Loucy (cell line): ENCODE measurements around the gene CTDSPL.

Experiments
- H2AFZ ChIP-seq: fragments of 200-600 bp; sonication (generic); 2 replicates; pipeline ENCODE4 v1.6.0; 2016; ENCODE audit warnings: antibody characterized with exemption, mild to moderate bottlenecking, low read length, moderate library complexity
- H3F3A ChIP-seq: fragments of 200-600 bp; 2 replicates; pipeline ENCODE4 v1.6.0; 2016; ENCODE audit warnings: antibody characterized with exemption, low read depth, mild to moderate bottlenecking
- H3K27me3 ChIP-seq: fragments of 200-600 bp; sonication (generic); 2 replicates; pipeline ENCODE4 v1.6.1; 2014; ENCODE audit warnings: low read length, mild to moderate bottlenecking; ENCODE audit not compliant: insufficient read depth, poor library complexity, severe bottlenecking
- H3K36me3 ChIP-seq: fragments of 200-600 bp; sonication (generic); 2 replicates; pipeline ENCODE4 v1.6.1; 2016; ENCODE audit warnings: low read length; ENCODE audit not compliant: insufficient read depth
- H3K4me1 ChIP-seq: fragments of 200-600 bp; sonication (generic); 2 replicates; pipeline ENCODE4 v1.5.1; 2014; ENCODE audit warnings: low read length, mild to moderate bottlenecking; ENCODE audit not compliant: insufficient read depth, poor library complexity, severe bottlenecking
- H3K4me2 ChIP-seq: fragments of 200-600 bp; sonication (generic); 2 replicates; pipeline ENCODE4 v1.6.0; 2014; ENCODE audit warnings: antibody characterized with exemption, low read length, low read depth, mild to moderate bottlenecking; ENCODE audit not compliant: poor library complexity, severe bottlenecking
- H3K4me3 ChIP-seq: fragments of 200-600 bp; sonication (generic); 2 replicates; pipeline ENCODE4 v1.5.1; 2014; ENCODE audit warnings: low read length, mild to moderate bottlenecking, mixed read lengths; ENCODE audit not compliant: poor library complexity, severe bottlenecking
- H3K79me2 ChIP-seq: fragments of 200-600 bp; sonication (generic); 2 replicates; pipeline ENCODE4 v1.6.1; 2014; ENCODE audit warnings: low read length; ENCODE audit not compliant: insufficient read depth
- H3K9ac ChIP-seq: fragments of 200-600 bp; sonication (generic); 2 replicates; pipeline ENCODE4 v1.6.0; 2014; ENCODE audit warnings: mild to moderate bottlenecking, low read depth, low read length, moderate library complexity; ENCODE audit not compliant: poor library complexity, severe bottlenecking
- H3K9me2 ChIP-seq: fragments of 200-600 bp; sonication (generic); replicated peaks from 2 replicates; pipeline ENCODE4 v1.6.1; 2016; ENCODE audit warnings: low read depth, low read length, mixed read lengths
- H3K9me3 ChIP-seq: fragments of 200-600 bp; sonication (generic); 2 replicates; pipeline ENCODE4 v1.6.1; 2014; ENCODE audit warnings: mild to moderate bottlenecking, antibody characterized with exemption, low read length, low read depth; ENCODE audit not compliant: insufficient read depth
- H4K20me1 ChIP-seq: fragments of 200-600 bp; sonication (generic); 2 replicates; pipeline ENCODE4 v1.6.0; 2014; ENCODE audit warnings: antibody characterized with exemption, low read length, mild to moderate bottlenecking; ENCODE audit not compliant: insufficient read depth, poor library complexity, severe bottlenecking
- CTCF ChIP-seq: fragments of 200-600 bp; sonication (generic); conservative IDR thresholded peaks from 2 replicates; pipeline ENCODE4 v1.5.1; 2014; ENCODE audit warnings: mild to moderate bottlenecking, antibody characterized with exemption, low read length
- EZH2phosphoT487 ChIP-seq: fragments of 200-600 bp; IDR thresholded peaks from 2 replicates; pipeline ENCODE4 v1.6.1; 2018; ENCODE audit warnings: antibody characterized with exemption, mild to moderate bottlenecking, moderate library complexity, borderline replicate concordance

Gene CTDSPL

GRCh38 chr3:38029400-38030125 lies 167.9 kb downstream of the CTDSPL start, which contains the start of gene PLCD1:
PLCD1 (minus strand) TSS chr3:38029642; CDS start chr3:38029539, 103 bp downstream.
- no peaks in the 10 kb centered on the region for H4K20me1 ChIP-seq
- H3K4me1 ChIP-seq = peaks cover 9% of the 10 kb centered on the region
- H3F3A ChIP-seq = no peaks in the 10 kb centered on the region
- H2AFZ ChIP-seq = no peak within 1 kb of the TSS
- TF ChIP-seq CTCF (no peak), EZH2phosphoT487 (no peak)
- no peaks in the 10 kb centered on the region for H3K9me2 ChIP-seq
- H3K36me3 ChIP-seq = no peaks in the 10 kb centered on the region
- no peaks in the 10 kb centered on the region for H3K27me3 ChIP-seq
- H3K4me3 ChIP-seq = no peak within 1 kb of the TSS
- H3K79me2 ChIP-seq = no peaks in the 10 kb centered on the region
- H3K4me2 ChIP-seq = no peak within 1 kb of the TSS
- H3K9me3 ChIP-seq = no peaks in the 10 kb centered on the region
- no peak within 1 kb of the TSS for H3K9ac ChIP-seq

GRCh38 chr3:38030126-38031021 lies 168.7 kb downstream of the CTDSPL start:
- H3K9me3 ChIP-seq = no peaks in the 10 kb centered on the region
- H4K20me1 ChIP-seq = no peaks in the 10 kb centered on the region
- H3K4me2 ChIP-seq = no peak overlapping the region
- H3K79me2 ChIP-seq = no peaks in the 10 kb centered on the region
- H3K27me3 ChIP-seq = no peaks in the 10 kb centered on the region
- peaks cover 6% of the 10 kb centered on the region for H3K4me1 ChIP-seq
- TF ChIP-seq CTCF (no peak), EZH2phosphoT487 (no peak)
- H3K9ac ChIP-seq = no peak overlapping the region
- no peaks in the 10 kb centered on the region for H3K36me3 ChIP-seq
- H2AFZ ChIP-seq = no peak overlapping the region
- H3K4me3 ChIP-seq = no peak overlapping the region
- H3F3A ChIP-seq = no peaks in the 10 kb centered on the region
- no peaks in the 10 kb centered on the region for H3K9me2 ChIP-seq

GRCh38 chr3:38031022-38031994 lies 169.6 kb downstream of the CTDSPL start:
- no peak overlapping the region for H3K9ac ChIP-seq
- no peaks in the 10 kb centered on the region for H3K36me3 ChIP-seq
- no peak overlapping the region for H3K4me2 ChIP-seq
- TF ChIP-seq EZH2phosphoT487 = no peak
- no peaks in the 10 kb centered on the region for H3K79me2 ChIP-seq
- no peaks in the 10 kb centered on the region for H3F3A ChIP-seq
- no peak overlapping the region for H3K4me3 ChIP-seq
- no peaks in the 10 kb centered on the region for H3K9me3 ChIP-seq
- H3K9me2 ChIP-seq = no peaks in the 10 kb centered on the region
- H3K4me1 ChIP-seq = no peaks in the 10 kb centered on the region
- no peaks in the 10 kb centered on the region for H3K27me3 ChIP-seq
- no peak overlapping the region for H2AFZ ChIP-seq
- H4K20me1 ChIP-seq = no peaks in the 10 kb centered on the region
